ENCODE results near the gene CRK. TPM values are rescaled to one million over a fixed set of nuclear protein-coding genes. Genes with fewer than 3 reads are reported as not detected.

Gene CRK
- total RNA-seq, result 10 to 100 TPM; 18.0 to 26.8 (median 22.6) TPM
- 25.7 TPM for total RNA-seq (2013)
- 36.1 to 62.7 (median 55.5) reads per million in 29 experiments for total RNA-seq

- Histone ChIP-seq H3K36me3 (ENCODE audit: control insufficient read depth in 2 of 2, extremely low read depth in 1 of 2, insufficient read depth in 1 of 2, low read length in 1 of 2) (peaks cover 0 to 2% of the 10 kb centered on the region in 2 donors), H3K4me3 (ENCODE audit: control insufficient read depth in 1 of 2, extremely low read depth in 1 of 2, low read length in 1 of 2) (peak within 1 kb of the TSS; percentile 80 to 86), H3K27me3 (replicated peaks in 1 of 2; ENCODE audit: control insufficient read depth in 2 of 2, extremely low read depth in 1 of 2, insufficient read depth in 2 of 2, low read length in 1 of 2) (peaks cover 0 to 16% of the 10 kb centered on the region in 2 experiments), H3K4me1 (ENCODE audit: control insufficient read depth in 1 of 2, extremely low read depth in 1 of 2, insufficient read depth in 2 of 2, low read length in 2 of 2) (peaks cover 6 to 54% of the 10 kb centered on the region in 2 experiments), H3K27ac (ENCODE audit: low read length) (peak within 1 kb of the TSS; percentile 78), H3K9me3 (no peaks in the 10 kb centered on the region)
- ChIA-PET CTCF (interaction anchor here in 1 of 2 donors (1.2 kb wide), 1 partner anchor 94 kb away, joined by 3 read pairs; no protein-coding TSS in a partner anchor), POLR2A (interaction anchor here in 1 of 2 donors (0.6 kb wide), 2 partner anchors 56 to 95 kb away, joined by 3 to 10 read pairs; no protein-coding TSS in a partner anchor)
- WGBS (ENCODE audit: insufficient coverage), result 0% methylated on average over 87 of the region's 93 CpGs
- DNase-seq (peak; percentile 93 to 100 (median 97)), ATAC-seq (replicated peaks in 1 of 4) (peak; percentile 92 to 98 (median 96))
- peak within 1 kb of the TSS; percentile 79 to 94 for H3K27ac Mint-ChIP-seq
- no peaks in the 10 kb centered on the region for H3K9me3 Mint-ChIP-seq
- H3K27me3 Mint-ChIP-seq, result no peaks in the 10 kb centered on the region
- peak within 1 kb of the TSS; percentile 86 to 89 (median 87) for H3K4me3 Mint-ChIP-seq
- peaks cover 49 to 51% (median 51%) of the 10 kb centered on the region in 3 donors for H3K4me1 Mint-ChIP-seq
- peaks cover 5% of the 10 kb centered on the region for H3K36me3 Mint-ChIP-seq
Measured at GRCh38 chr17:1455797-1456599, at the start of gene CRK. CRK (minus strand) TSS chr17:1456232; CDS start chr17:1456117, 115 bp downstream.

- no peaks in the 10 kb centered on the region for H3K27me3 Mint-ChIP-seq
- H3K4me1 ChIP-seq (ENCODE audit: control insufficient read depth in 1 of 2, extremely low read depth in 1 of 2, insufficient read depth in 2 of 2, low read length in 2 of 2), result peaks cover 0 to 8% of the 10 kb centered on the region in 2 experiments
- H3K27me3 ChIP-seq (replicated peaks in 1 of 2; ENCODE audit: control insufficient read depth in 2 of 2, extremely low read depth in 1 of 2, insufficient read depth in 2 of 2, low read length in 1 of 2), result peaks cover 0 to 2% of the 10 kb centered on the region in 2 experiments
- peaks cover 22 to 50% of the 10 kb centered on the region in 2 donors for H3K36me3 ChIP-seq (ENCODE audit: control insufficient read depth in 2 of 2, extremely low read depth in 1 of 2, insufficient read depth in 1 of 2, low read length in 1 of 2)
- WGBS (ENCODE audit: insufficient coverage), result 100% methylated on average over 1 of the region's 5 CpGs
- ATAC-seq (replicated peaks in 1 of 4) (no peak), DNase-seq (no peak)
- POLR2A ChIA-PET, result interaction anchor here in 1 of 2 donors (0.5 kb wide), 1 partner anchor 72 kb away, joined by 3 read pairs; no protein-coding TSS in a partner anchor
- H3K4me3 Mint-ChIP-seq, result no peak overlapping the region
- no peak overlapping the region for H3K27ac ChIP-seq (ENCODE audit: low read length)
- peaks cover 11 to 12% (median 11%) of the 10 kb centered on the region in 3 donors for H3K4me1 Mint-ChIP-seq
- no peaks in the 10 kb centered on the region for H3K9me3 ChIP-seq
- H3K27ac Mint-ChIP-seq, result no peak overlapping the region
- CTCF ChIA-PET, result no interaction called here
- H3K9me3 Mint-ChIP-seq, result no peaks in the 10 kb centered on the region
- peaks cover 43% of the 10 kb centered on the region for H3K36me3 Mint-ChIP-seq
- no peak overlapping the region for H3K4me3 ChIP-seq (ENCODE audit: control insufficient read depth in 1 of 2, extremely low read depth in 1 of 2, low read length in 1 of 2)
Measured at GRCh38 chr17:1505586-1505985, 49.6 kb upstream of the CRK start.

- WGBS (ENCODE audit: insufficient coverage), result 100% methylated on average over 1 of the region's 3 CpGs
- H3K27me3 Mint-ChIP-seq, result no peaks in the 10 kb centered on the region
- Histone ChIP-seq H3K4me1 (ENCODE audit: control insufficient read depth in 1 of 2, extremely low read depth in 1 of 2, insufficient read depth in 2 of 2, low read length in 2 of 2) (peaks cover 0 to 8% of the 10 kb centered on the region in 2 experiments), H3K36me3 (ENCODE audit: control insufficient read depth in 2 of 2, extremely low read depth in 1 of 2, insufficient read depth in 1 of 2, low read length in 1 of 2) (peaks cover 18 to 45% of the 10 kb centered on the region in 2 donors), H3K27me3 (replicated peaks in 1 of 2; ENCODE audit: control insufficient read depth in 2 of 2, extremely low read depth in 1 of 2, insufficient read depth in 2 of 2, low read length in 1 of 2) (peaks cover 0 to 2% of the 10 kb centered on the region in 2 experiments), H3K4me3 (ENCODE audit: control insufficient read depth in 1 of 2, extremely low read depth in 1 of 2, low read length in 1 of 2) (no peak overlapping the region), H3K9me3 (no peaks in the 10 kb centered on the region), H3K27ac (ENCODE audit: low read length) (no peak overlapping the region)
- ChIA-PET CTCF (interaction anchor here in 1 of 2 donors (0.6 kb wide), 1 partner anchor 15 kb away, joined by 3 read pairs; no protein-coding TSS in a partner anchor), POLR2A (interaction anchor here in 1 of 2 donors (0.6 to 0.7 kb wide), 2 partner anchors 30 to 119 kb away, joined by 3 to 9 read pairs; no protein-coding TSS in a partner anchor)
- no peak overlapping the region for H3K27ac Mint-ChIP-seq
- H3K36me3 Mint-ChIP-seq, result peaks cover 41% of the 10 kb centered on the region
- ATAC-seq (replicated peaks in 1 of 4) (no peak), DNase-seq (no peak)
- H3K4me3 Mint-ChIP-seq, result no peak overlapping the region
- no peaks in the 10 kb centered on the region for H3K9me3 Mint-ChIP-seq
- peaks cover 8 to 11% (median 8%) of the 10 kb centered on the region in 3 donors for H3K4me1 Mint-ChIP-seq
Measured at GRCh38 chr17:1504866-1505265, 48.8 kb upstream of the CRK start.

GRCh38 chr17:1503699-1504098 lies 47.7 kb upstream of the CRK start:
- H3K9me3 Mint-ChIP-seq, result no peaks in the 10 kb centered on the region
- Histone ChIP-seq H3K9me3 (no peaks in the 10 kb centered on the region), H3K4me1 (ENCODE audit: control insufficient read depth in 1 of 2, extremely low read depth in 1 of 2, insufficient read depth in 2 of 2, low read length in 2 of 2) (no peaks in the 10 kb centered on the region), H3K4me3 (ENCODE audit: control insufficient read depth in 1 of 2, extremely low read depth in 1 of 2, low read length in 1 of 2) (no peak overlapping the region), H3K36me3 (ENCODE audit: control insufficient read depth in 2 of 2, extremely low read depth in 1 of 2, insufficient read depth in 1 of 2, low read length in 1 of 2) (peaks cover 18 to 36% of the 10 kb centered on the region in 2 donors), H3K27ac (ENCODE audit: low read length) (no peak overlapping the region), H3K27me3 (replicated peaks in 1 of 2; ENCODE audit: control insufficient read depth in 2 of 2, extremely low read depth in 1 of 2, insufficient read depth in 2 of 2, low read length in 1 of 2) (peaks cover 0 to 2% of the 10 kb centered on the region in 2 experiments)
- 91% methylated on average over 9 of the region's 10 CpGs for WGBS (ENCODE audit: insufficient coverage)
- H3K27me3 Mint-ChIP-seq, result no peaks in the 10 kb centered on the region
- ChIA-PET POLR2A (no interaction called here), CTCF (no interaction called here)
- no peak overlapping the region for H3K4me3 Mint-ChIP-seq
- peaks cover 0 to 4% (median 0%) of the 10 kb centered on the region in 3 donors for H3K4me1 Mint-ChIP-seq
- H3K36me3 Mint-ChIP-seq, result peaks cover 33% of the 10 kb centered on the region
- ATAC-seq (replicated peaks in 1 of 4) (no peak), DNase-seq (no peak)
- H3K27ac Mint-ChIP-seq, result no peak overlapping the region

GRCh38 chr17:1498869-1499268 lies 42.8 kb upstream of the CRK start:
- Histone ChIP-seq H3K9me3 (no peaks in the 10 kb centered on the region), H3K36me3 (ENCODE audit: control insufficient read depth in 2 of 2, extremely low read depth in 1 of 2, insufficient read depth in 1 of 2, low read length in 1 of 2) (peaks cover 18 to 28% of the 10 kb centered on the region in 2 donors), H3K4me3 (ENCODE audit: control insufficient read depth in 1 of 2, extremely low read depth in 1 of 2, low read length in 1 of 2) (no peak overlapping the region), H3K27ac (ENCODE audit: low read length) (no peak overlapping the region), H3K27me3 (replicated peaks in 1 of 2; ENCODE audit: control insufficient read depth in 2 of 2, extremely low read depth in 1 of 2, insufficient read depth in 2 of 2, low read length in 1 of 2) (no peaks in the 10 kb centered on the region), H3K4me1 (ENCODE audit: control insufficient read depth in 1 of 2, extremely low read depth in 1 of 2, insufficient read depth in 2 of 2, low read length in 2 of 2) (no peaks in the 10 kb centered on the region)
- H3K36me3 Mint-ChIP-seq, result peaks cover 2% of the 10 kb centered on the region
- no peaks in the 10 kb centered on the region for H3K4me1 Mint-ChIP-seq
- 71% methylated on average over 1 of the region's 9 CpGs for WGBS (ENCODE audit: insufficient coverage)
- H3K9me3 Mint-ChIP-seq, result no peaks in the 10 kb centered on the region
- no peak overlapping the region for H3K4me3 Mint-ChIP-seq
- DNase-seq (no peak), ATAC-seq (replicated peaks in 1 of 4) (no peak)
- no peak overlapping the region for H3K27ac Mint-ChIP-seq
- CTCF ChIA-PET, result no interaction called here
- H3K27me3 Mint-ChIP-seq, result no peaks in the 10 kb centered on the region
- POLR2A ChIA-PET, result no interaction called here

GRCh38 chr17:1498233-1498632 lies 42.2 kb upstream of the CRK start:
- Histone ChIP-seq H3K36me3 (ENCODE audit: control insufficient read depth in 2 of 2, extremely low read depth in 1 of 2, insufficient read depth in 1 of 2, low read length in 1 of 2) (peaks cover 18 to 28% of the 10 kb centered on the region in 2 donors), H3K4me3 (ENCODE audit: control insufficient read depth in 1 of 2, extremely low read depth in 1 of 2, low read length in 1 of 2) (no peak overlapping the region), H3K9me3 (no peaks in the 10 kb centered on the region), H3K27ac (ENCODE audit: low read length) (no peak overlapping the region), H3K4me1 (ENCODE audit: control insufficient read depth in 1 of 2, extremely low read depth in 1 of 2, insufficient read depth in 2 of 2, low read length in 2 of 2) (peaks cover 0 to 3% of the 10 kb centered on the region in 2 experiments), H3K27me3 (replicated peaks in 1 of 2; ENCODE audit: control insufficient read depth in 2 of 2, extremely low read depth in 1 of 2, insufficient read depth in 2 of 2, low read length in 1 of 2) (no peaks in the 10 kb centered on the region)
- no peaks in the 10 kb centered on the region for H3K9me3 Mint-ChIP-seq
- H3K4me1 Mint-ChIP-seq, result peaks cover 2 to 5% (median 4%) of the 10 kb centered on the region in 3 donors
- POLR2A ChIA-PET, result interaction anchor here in 1 of 2 donors (0.6 kb wide), 1 partner anchor 1132 kb away, joined by 3 read pairs; no protein-coding TSS in a partner anchor
- ATAC-seq (replicated peaks in 1 of 4), result no peak
- H3K36me3 Mint-ChIP-seq, result no peaks in the 10 kb centered on the region
- CTCF ChIA-PET, result no interaction called here
- no peak overlapping the region for H3K27ac Mint-ChIP-seq
- DNase-seq, result no peak
- H3K27me3 Mint-ChIP-seq, result no peaks in the 10 kb centered on the region
- H3K4me3 Mint-ChIP-seq, result no peak overlapping the region
- 89% methylated on average over 2 of the region's 2 CpGs for WGBS (ENCODE audit: insufficient coverage)

Measured in T-cell (primary cell).